HepG2 (cell line): Measurements from ENCODE around the gene RNASE8. TPM values are rescaled to one million over a fixed set of nuclear protein-coding genes. Genes with fewer than 3 reads are reported as not detected.

Experiments used
- ATF7-NPFF ChIP-seq: sonication (generic); formaldehyde crosslinking; IDR thresholded peaks from 2 replicates; pipeline ENCODE4 v1.8.1; 2023; ENCODE audit warnings: mild to moderate bottlenecking, low read depth, missing genetic modification reagents, moderate library complexity
- CENPT ChIP-seq: sonication (generic); formaldehyde crosslinking; IDR thresholded peaks from 2 replicates; pipeline ENCODE4 v1.8.0; 2022; ENCODE audit warnings: low read depth, mild to moderate bottlenecking, moderate library complexity, missing genetic modification reagents
- EHMT2 ChIP-seq: fragments of 200-600 bp; sonication (generic); IDR thresholded peaks from 2 replicates; pipeline ENCODE4 v1.7.0; 2017; ENCODE audit warnings: antibody characterized with exemption, low read depth, low read length, borderline replicate concordance
- FOXO4 ChIP-seq: sonication (generic); formaldehyde crosslinking; conservative IDR thresholded peaks from 2 replicates; pipeline ENCODE4 v1.8.1; 2023; ENCODE audit warnings: missing genetic modification reagents
- HNF4G ChIP-seq, 2 experiments: sonication (generic) in 1 of 2; formaldehyde crosslinking in 1 of 2; IDR thresholded peaks; 2 replicates each; pipeline versions ENCODE4 v1.4.0 to v1.6.1; 2011 to 2020; ENCODE audit warnings: borderline replicate concordance in 2 of 2, low read depth in 2 of 2, mild to moderate bottlenecking in 2 of 2, low read length in 1 of 2, missing genetic modification reagents in 1 of 2, moderate library complexity in 1 of 2
- MTF2 ChIP-seq: sonication (generic); formaldehyde crosslinking; IDR thresholded peaks from 2 replicates; pipeline ENCODE4 v1.5.0; 2020; ENCODE audit warnings: missing genetic modification reagents, borderline replicate concordance
- NONO ChIP-seq, 2 experiments: fragments of 450-650 bp in 1 of 2; sonication (generic) in 1 of 2; formaldehyde crosslinking in 1 of 2; IDR thresholded peaks in 1 of 2; conservative IDR thresholded peaks in 1 of 2; 2 replicates each; pipeline versions ENCODE4 v1.6.1 to v1.8.0; 2017 to 2022; ENCODE audit warnings: mild to moderate bottlenecking in 1 of 2, missing genetic modification reagents in 1 of 2, moderate library complexity in 1 of 2
- PITX1 ChIP-seq: sonication (generic); formaldehyde crosslinking; IDR thresholded peaks from 2 replicates; pipeline ENCODE4 v1.5.1; 2020; ENCODE audit warnings: mild to moderate bottlenecking, missing genetic modification reagents
- POLR2AphosphoS2 ChIP-seq: IDR thresholded peaks from 2 replicates; pipeline ENCODE4 v1.6.1; 2011; ENCODE audit warnings: low read depth, low read length, improper control_type of control experiment
- RAD51 ChIP-seq: fragments of 450-650 bp; IDR thresholded peaks from 2 replicates; pipeline ENCODE4 v1.6.1; 2016; ENCODE audit warnings: borderline replicate concordance
- TCF12 ChIP-seq, 2 experiments: fragments of 450-650 bp in 1 of 2; sonication (generic) in 1 of 2; formaldehyde crosslinking in 1 of 2; IDR thresholded peaks; 2 replicates each; pipeline versions ENCODE4 v1.6.1 to v1.8.0; 2017 to 2022; ENCODE audit warnings: antibody characterized with exemption in 1 of 2, mild to moderate bottlenecking in 1 of 2, missing genetic modification reagents in 1 of 2, moderate library complexity in 1 of 2
- ZBTB2 ChIP-seq: sonication (generic); formaldehyde crosslinking; IDR thresholded peaks from 2 replicates; pipeline ENCODE4 v1.8.0; 2022; ENCODE audit warnings: low read depth, missing genetic modification reagents
- ZBTB33 ChIP-seq: sonication (generic); formaldehyde crosslinking; IDR thresholded peaks from 2 replicates; pipeline ENCODE4 v1.4.0; 2020; ENCODE audit warnings: missing genetic modification reagents
- ZKSCAN5 ChIP-seq: sonication (generic); formaldehyde crosslinking; IDR thresholded peaks from 2 replicates; pipeline ENCODE4 v1.5.1; 2020; ENCODE audit warnings: mild to moderate bottlenecking, missing genetic modification reagents
- ZNF317 ChIP-seq: sonication (generic); formaldehyde crosslinking; IDR thresholded peaks from 2 replicates; pipeline ENCODE4 v1.5.0; 2020; ENCODE audit warnings: mild to moderate bottlenecking, missing genetic modification reagents
- polyA plus RNA-seq, 8 experiments: library from polyadenylated mRNA; depleted of rRNA in 3 of 8; stranded (reverse) in 7 of 8; unstranded in 1 of 8; fragments of >200 nt; fragmentation: Illumina TruSeq in 4 of 8; extraction: Trizol in 4 of 8; gene quantifications; 2 replicates each; pipeline versions ENCODE4 v1.2.1 to v1.2.3, GENCODE V29; 2011 to 2016; ENCODE audit warnings: low read depth in 4 of 8, missing spikeins in 1 of 8, mixed read lengths in 1 of 8; ENCODE audit not compliant: insufficient read depth in 1 of 8
- total RNA-seq, 5 experiments: library from RNA; depleted of rRNA; stranded (reverse); fragments of >200 nt; fragmentation: Illumina TruSeq; extraction: Trizol; gene quantifications; 2 replicates each; pipeline ENCODE4 v1.2.3, GENCODE V29; 2016; ENCODE audit warnings: low read depth in 1 of 5
- TF ChIP-seq, protein P1 (sequence below): sonication (generic); formaldehyde crosslinking; IDR thresholded peaks from 2 replicates; pipeline ENCODE4 v1.4.0; 2020; ENCODE audit warnings: missing genetic modification reagents, borderline replicate concordance
- TF ChIP-seq, protein P2 (sequence below): IDR thresholded peaks from 2 replicates; pipeline ENCODE4 v1.6.1; 2012; ENCODE audit warnings: inconsistent platforms

RNASE8 gene
- total and polyA plus RNA-seq, 2 of the 13 experiments (the other 11 are each of a cell fraction or from before 2014, with no cell fraction given), result not detected

GRCh38 chr14:21055432-21056117, 2.0 kb upstream of the RNASE8 start (continued):
- TF ChIP-seq, protein P1, sequence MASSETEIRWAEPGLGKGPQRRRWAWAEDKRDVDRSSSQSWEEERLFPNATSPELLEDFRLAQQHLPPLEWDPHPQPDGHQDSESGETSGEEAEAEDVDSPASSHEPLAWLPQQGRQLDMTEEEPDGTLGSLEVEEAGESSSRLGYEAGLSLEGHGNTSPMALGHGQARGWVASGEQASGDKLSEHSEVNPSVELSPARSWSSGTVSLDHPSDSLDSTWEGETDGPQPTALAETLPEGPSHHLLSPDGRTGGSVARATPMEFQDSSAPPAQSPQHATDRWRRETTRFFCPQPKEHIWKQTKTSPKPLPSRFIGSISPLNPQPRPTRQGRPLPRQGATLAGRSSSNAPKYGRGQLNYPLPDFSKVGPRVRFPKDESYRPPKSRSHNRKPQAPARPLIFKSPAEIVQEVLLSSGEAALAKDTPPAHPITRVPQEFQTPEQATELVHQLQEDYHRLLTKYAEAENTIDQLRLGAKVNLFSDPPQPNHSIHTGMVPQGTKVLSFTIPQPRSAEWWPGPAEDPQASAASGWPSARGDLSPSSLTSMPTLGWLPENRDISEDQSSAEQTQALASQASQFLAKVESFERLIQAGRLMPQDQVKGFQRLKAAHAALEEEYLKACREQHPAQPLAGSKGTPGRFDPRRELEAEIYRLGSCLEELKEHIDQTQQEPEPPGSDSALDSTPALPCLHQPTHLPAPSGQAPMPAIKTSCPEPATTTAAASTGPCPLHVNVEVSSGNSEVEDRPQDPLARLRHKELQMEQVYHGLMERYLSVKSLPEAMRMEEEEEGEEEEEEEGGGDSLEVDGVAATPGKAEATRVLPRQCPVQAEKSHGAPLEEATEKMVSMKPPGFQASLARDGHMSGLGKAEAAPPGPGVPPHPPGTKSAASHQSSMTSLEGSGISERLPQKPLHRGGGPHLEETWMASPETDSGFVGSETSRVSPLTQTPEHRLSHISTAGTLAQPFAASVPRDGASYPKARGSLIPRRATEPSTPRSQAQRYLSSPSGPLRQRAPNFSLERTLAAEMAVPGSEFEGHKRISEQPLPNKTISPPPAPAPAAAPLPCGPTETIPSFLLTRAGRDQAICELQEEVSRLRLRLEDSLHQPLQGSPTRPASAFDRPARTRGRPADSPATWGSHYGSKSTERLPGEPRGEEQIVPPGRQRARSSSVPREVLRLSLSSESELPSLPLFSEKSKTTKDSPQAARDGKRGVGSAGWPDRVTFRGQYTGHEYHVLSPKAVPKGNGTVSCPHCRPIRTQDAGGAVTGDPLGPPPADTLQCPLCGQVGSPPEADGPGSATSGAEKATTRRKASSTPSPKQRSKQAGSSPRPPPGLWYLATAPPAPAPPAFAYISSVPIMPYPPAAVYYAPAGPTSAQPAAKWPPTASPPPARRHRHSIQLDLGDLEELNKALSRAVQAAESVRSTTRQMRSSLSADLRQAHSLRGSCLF (CRISPR knock-in tag), result no peak; the same call in 1 of the 2 replicates
- TF ChIP-seq TCF12 (IDR thresholded peaks at IDR 0.05), result no peak
- peak; percentile 67; the same call in 1 of the 2 replicates for TF ChIP-seq TCF12 (CRISPR knock-in tag; IDR thresholded peaks at IDR 0.05)
- TF ChIP-seq ZNF317 (CRISPR knock-in tag), result 0 out of 2 replicates have a peak, but pooled peaks have one; percentile 38
- TF ChIP-seq FOXO4, result no peak
- TF ChIP-seq ATF7-NPFF (CRISPR knock-in tag), result peak; percentile 70
- TF ChIP-seq EHMT2, result peak; percentile 65; the same call in 1 of the 2 replicates
- TF ChIP-seq CENPT (CRISPR knock-in tag), result no peak
- peak; percentile 66; the same call in 1 of the 2 replicates for TF ChIP-seq HNF4G (IDR thresholded peaks at IDR 0.05; ENCODE audit: borderline replicate concordance, low read depth, low read length)
- peak; percentile 79; the same call in 1 of the 2 replicates for TF ChIP-seq HNF4G (CRISPR knock-in tag; IDR thresholded peaks at IDR 0.05; ENCODE audit: borderline replicate concordance, low read depth)
- 0 out of 2 replicates have a peak, but pooled peaks have one; percentile 35 for TF ChIP-seq ZBTB2 (CRISPR knock-in tag)
- no peak for TF ChIP-seq RAD51
- no peak for TF ChIP-seq NONO (IDR thresholded peaks at IDR 0.05)
- TF ChIP-seq NONO (CRISPR knock-in tag; conservative IDR thresholded peaks at IDR 0.05), result peak; percentile 93
- no peak for TF ChIP-seq POLR2AphosphoS2
- TF ChIP-seq, protein P2, sequence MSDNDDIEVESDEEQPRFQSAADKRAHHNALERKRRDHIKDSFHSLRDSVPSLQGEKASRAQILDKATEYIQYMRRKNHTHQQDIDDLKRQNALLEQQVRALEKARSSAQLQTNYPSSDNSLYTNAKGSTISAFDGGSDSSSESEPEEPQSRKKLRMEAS, result peak; percentile 69
- peak; percentile 89 for TF ChIP-seq PITX1 (CRISPR knock-in tag)
- no peak for TF ChIP-seq MTF2 (CRISPR knock-in tag)
- no peak for TF ChIP-seq ZKSCAN5 (CRISPR knock-in tag)
- TF ChIP-seq ZBTB33 (CRISPR knock-in tag), result no peak
